Right lobe of liver (tissue), 4 donors: ENCODE results near the gene PEX6.

Source experiments
- POLR2A ChIP-seq: fragments of 450-650 bp; IDR thresholded peaks from one replicate; pipeline ENCODE4 v1.6.1; 2017; ENCODE audit warnings: antibody characterized with exemption, mild to moderate bottlenecking
- TF ChIP-seq, protein P1 (sequence below), 4 donors: fragments of 200-600 bp in 3 of 4; fragments of 450-650 bp in 1 of 4; IDR thresholded peaks; one replicate each; pipeline versions ENCODE4 v1.5.1 to v1.8.0; 2016 to 2022; ENCODE audit warnings: antibody characterized with exemption in 4 of 4, mild to moderate bottlenecking in 2 of 4
- donor health status: DM: no; HTN: no; CAD: no.
- donor health status: DM: no; HTN: no; CAD: no.
- donor health status: DM: no; HTN: yes; CAD: no.

DNA sequence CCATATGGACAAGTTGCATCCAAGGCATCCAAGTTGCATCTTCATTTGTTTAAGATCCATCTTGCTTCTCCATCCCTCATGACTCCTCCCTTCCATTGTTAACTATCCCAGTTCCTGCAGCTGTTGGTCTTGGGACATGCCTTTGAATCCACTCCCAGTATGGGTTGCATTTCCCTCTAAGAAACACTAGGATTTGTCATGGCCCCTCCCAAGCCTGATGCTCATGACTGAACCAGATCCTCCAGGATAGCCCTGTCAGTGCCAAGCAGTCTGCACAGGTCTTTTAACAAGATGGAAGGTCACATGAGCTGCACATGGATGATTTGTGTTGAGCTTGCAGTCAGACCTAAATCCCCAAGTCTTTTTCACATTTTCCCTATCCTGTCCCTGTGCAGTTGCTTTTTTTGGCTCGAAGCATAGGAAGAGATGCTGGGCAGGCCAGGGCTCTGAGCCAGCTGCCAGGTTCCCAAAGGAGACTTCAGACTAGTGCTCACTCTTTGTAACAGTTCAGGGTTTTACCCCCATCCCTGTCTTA lies 9.6 kb upstream of the PEX6 start:
- TF ChIP-seq, protein P1, sequence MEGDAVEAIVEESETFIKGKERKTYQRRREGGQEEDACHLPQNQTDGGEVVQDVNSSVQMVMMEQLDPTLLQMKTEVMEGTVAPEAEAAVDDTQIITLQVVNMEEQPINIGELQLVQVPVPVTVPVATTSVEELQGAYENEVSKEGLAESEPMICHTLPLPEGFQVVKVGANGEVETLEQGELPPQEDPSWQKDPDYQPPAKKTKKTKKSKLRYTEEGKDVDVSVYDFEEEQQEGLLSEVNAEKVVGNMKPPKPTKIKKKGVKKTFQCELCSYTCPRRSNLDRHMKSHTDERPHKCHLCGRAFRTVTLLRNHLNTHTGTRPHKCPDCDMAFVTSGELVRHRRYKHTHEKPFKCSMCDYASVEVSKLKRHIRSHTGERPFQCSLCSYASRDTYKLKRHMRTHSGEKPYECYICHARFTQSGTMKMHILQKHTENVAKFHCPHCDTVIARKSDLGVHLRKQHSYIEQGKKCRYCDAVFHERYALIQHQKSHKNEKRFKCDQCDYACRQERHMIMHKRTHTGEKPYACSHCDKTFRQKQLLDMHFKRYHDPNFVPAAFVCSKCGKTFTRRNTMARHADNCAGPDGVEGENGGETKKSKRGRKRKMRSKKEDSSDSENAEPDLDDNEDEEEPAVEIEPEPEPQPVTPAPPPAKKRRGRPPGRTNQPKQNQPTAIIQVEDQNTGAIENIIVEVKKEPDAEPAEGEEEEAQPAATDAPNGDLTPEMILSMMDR (IDR thresholded peaks at IDR 0.05) = no peak
- no peak for TF ChIP-seq POLR2A
